CD1c-positive myeloid dendritic cell (primary cell): ENCODE data around the gene IL24.
"Not testable (repeated sequence)": the region's sequence is repeated elsewhere in the genome, so short reads cannot be mapped to it uniquely, and the experiment has no call there.

ENCODE experiments used
- DNase-seq: peaks from one replicate; pipeline ENCODE4 v3.0.0-alpha.2; 2016; ENCODE audit errors: extremely low spot score

IL24 gene

GRCh38 chr1:206897175-206897574 is at the start of gene IL24:
IL24 (plus strand) TSS chr1:206897443; CDS start chr1:206897833, 390 bp downstream.
- DNase-seq, result no peak

GRCh38 chr1:206847946-206848345 is 49.3 kb upstream of the IL24 start:
- no peak for DNase-seq

GRCh38 chr1:206850401-206850800 is 46.8 kb upstream of the IL24 start:
- DNase-seq, result no peak

- DNase-seq, result peak; percentile 81
These were observed 45.8 kb upstream of the IL24 start for GRCh38 chr1:206851341-206852010.

- DNase-seq, result not testable (repeated sequence)
These were observed 44.6 kb upstream of the IL24 start for GRCh38 chr1:206852662-206853061.

GRCh38 chr1:206853696-206854095 is 43.5 kb upstream of the IL24 start:
- not testable (repeated sequence) for DNase-seq

GRCh38 chr1:206854401-206855129 is 42.7 kb upstream of the IL24 start:
- no peak for DNase-seq

GRCh38 chr1:206855859-206856258 is 41.4 kb upstream of the IL24 start:
- DNase-seq, result peak; percentile 81

- DNase-seq, result no peak
These were observed 40.4 kb upstream of the IL24 start for GRCh38 chr1:206856674-206857464.

GRCh38 chr1:206859082-206859521 is 38.1 kb upstream of the IL24 start:
- peak; percentile 83 for DNase-seq

- no peak for DNase-seq
These were observed 37.1 kb upstream of the IL24 start for GRCh38 chr1:206860165-206860564.

DNA sequence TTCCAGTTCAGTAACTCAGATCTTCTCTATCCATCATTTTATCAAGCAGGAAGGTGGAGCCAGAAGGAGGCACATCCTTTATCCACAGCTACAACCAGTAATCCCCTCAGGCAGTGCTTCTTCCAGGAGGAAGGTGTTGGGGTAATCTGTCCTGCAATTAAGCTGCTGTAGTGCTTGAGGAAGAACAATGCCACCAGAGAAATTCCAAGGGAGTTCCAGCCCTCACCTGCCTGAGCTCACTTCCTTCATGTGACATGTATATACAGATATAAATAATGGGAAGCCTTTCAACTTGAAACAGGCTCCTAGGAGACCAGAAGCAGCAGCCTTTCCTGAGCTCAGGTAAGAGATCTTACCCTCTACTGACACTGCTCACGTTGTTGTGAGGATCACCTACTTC is 34.0 kb upstream of the IL24 start:
- no peak for DNase-seq

DNA sequence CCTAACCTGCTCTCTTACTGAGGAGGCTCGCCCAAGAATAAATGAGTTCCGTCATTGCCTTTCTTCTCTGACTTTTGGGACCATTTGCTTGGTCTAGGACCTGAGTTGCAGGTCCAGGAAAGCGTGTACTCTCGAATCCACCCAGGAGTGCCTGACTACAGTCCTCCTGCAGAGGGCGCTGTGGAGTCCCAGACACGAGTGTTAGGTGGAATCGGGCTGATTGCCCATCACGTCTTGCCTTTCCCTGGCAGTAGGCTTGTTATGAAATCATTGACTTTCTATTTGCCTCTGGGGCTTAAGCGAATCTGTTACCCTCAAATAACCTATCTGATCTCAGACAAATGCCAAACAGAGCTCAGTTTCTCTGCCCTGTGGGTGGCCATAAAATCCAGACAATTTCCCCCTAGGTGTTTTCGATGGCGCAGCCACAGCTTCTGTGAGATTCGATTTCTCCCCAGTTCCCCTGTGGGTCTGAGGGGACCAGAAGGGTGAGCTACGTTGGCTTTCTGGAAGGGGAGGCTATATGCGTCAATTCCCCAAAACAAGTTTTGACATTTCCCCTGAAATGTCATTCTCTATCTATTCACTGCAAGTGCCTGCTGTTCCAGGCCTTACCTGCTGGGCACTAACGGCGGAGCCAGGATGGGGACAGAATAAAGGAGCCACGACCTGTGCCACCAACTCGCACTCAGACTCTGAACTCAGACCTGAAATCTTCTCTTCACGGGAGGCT is 32.1 kb upstream of the IL24 start, which contains the start of gene IL20:
TSS of gene IL20 (plus strand) at position 685 of the 733 bp plus-strand sequence. CDS start 230 bp downstream, outside the sequence.
- DNase-seq, result peak; percentile 89

DNA sequence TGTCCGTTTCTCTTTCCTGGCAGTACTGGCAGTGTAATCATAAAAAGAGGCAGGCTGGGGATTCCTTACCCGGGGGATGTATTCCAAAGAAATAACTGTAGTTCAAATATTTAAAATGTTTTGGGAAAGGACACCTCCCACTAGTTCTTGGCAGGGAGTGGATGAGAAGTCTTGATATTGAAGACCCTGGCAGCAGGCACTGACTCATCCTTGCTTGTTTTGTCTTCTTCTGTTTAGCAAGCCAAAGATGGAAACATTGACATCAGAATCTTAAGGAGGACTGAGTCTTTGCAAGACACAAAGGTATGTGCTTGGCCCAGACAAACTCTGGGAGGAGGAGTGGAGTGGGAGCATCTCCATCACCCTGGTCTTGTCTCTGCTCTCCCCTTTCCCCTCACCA is 31.2 kb upstream of the IL24 start:
- DNase-seq, result no peak

- no peak for DNase-seq
These were observed 30.0 kb upstream of the IL24 start for GRCh38 chr1:206867239-206867638.

DNA sequence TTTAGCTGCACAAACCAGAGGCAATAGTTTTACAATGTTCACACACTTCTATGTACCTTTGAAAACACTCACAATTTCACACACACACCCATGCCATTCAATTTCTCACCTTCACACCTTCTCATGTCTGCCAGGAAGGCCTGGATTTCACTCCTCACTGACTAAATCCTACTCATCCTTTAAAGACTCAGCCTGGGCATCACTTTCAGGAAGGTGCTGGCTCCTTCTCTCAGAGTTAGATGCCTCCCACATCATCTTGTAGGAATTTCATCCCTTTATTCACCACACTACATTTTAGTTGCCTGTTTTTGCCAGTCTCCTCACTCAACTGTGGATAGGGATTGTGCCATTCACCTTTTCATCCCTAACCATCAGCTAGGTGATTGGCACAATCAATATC is 29.5 kb upstream of the IL24 start:
- DNase-seq, result no peak

- no peak for DNase-seq
These were observed 29.0 kb upstream of the IL24 start for GRCh38 chr1:206868264-206868663.

GRCh38 chr1:206872139-206872538 is 25.1 kb upstream of the IL24 start:
- DNase-seq, result no peak

DNA sequence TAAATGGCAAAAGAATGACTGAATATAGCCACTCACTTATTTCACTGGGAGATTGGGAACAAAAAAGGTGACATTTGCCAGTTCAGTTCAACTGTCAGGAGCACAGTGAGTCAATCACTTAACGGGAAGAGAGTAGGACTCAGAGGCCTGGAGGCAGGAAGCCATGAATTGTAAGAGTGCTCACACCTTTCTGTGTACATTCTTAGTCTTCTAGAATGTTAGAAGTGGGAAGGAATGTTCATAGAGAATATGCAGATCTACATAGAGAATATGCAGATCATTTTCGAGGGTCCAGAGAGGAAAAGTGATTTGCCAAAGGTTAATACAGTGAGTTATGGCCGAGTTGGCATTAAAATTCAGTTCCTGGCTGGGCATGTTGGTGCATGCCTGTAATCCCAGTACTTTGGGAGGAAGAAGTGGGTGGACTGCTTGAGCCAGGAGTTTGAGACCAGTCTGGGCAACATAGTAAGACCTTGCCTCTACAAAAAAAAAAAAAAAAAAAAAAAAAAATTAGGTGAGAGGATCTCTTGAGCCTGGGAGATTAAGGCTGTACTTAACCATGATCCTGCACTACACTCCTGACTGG is 23.5 kb upstream of the IL24 start:
- DNase-seq, result no peak

DNA sequence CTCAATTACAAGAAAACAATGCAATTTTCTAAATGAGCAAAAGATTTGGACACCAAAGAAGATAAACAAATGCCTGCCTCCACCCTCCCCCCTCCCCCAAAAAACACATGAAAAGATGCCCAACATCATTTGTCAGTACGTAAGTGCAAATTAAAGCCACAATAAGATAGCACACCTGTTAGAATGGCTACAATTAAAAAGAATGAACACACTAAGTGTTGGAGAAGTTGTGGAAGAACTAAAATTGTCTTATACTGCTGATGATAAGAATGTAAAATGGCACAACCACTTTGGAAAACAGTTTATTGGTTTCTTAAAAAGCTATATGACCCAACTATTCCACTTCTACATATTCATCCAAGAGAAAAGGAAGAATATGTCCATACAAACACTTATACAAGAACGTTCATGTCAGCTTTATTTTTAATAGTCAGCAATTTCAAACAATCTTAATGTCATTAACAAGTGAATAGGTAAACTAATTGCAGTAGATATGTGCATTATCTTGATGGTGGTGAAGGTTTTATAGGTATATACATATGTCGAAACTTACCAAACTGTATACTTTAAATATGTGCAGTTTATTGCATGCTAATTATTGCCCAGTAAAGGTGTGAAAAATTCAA is 21.4 kb upstream of the IL24 start:
- DNase-seq, result no peak

- DNase-seq, result no peak
These were observed 18.8 kb upstream of the IL24 start for GRCh38 chr1:206878456-206878855.
